B cell (primary cell): ENCODE measurements around the gene ARF6. TPM values are rescaled to one million over a fixed set of nuclear protein-coding genes. Genes with fewer than 3 reads are reported as not detected.

ENCODE experiments used
- ATAC-seq: fragments of 200-7000 bp; cut with Tn5 transposase; one replicate; pipeline ENCODE4 v1.10.0; 2021; ENCODE audit warnings: low read depth, mild to moderate bottlenecking, moderate number of reproducible peaks, moderate library complexity
- CTCF ChIA-PET: fragments of 350-600 bp; sonication (Branson Sonifier 250); formaldehyde crosslinking; loops from one replicate; lab custom pipeline; 2021; ENCODE audit warnings: antibody characterized with exemption, inconsistent platforms; lab: Charles Lee
- POLR2A ChIA-PET: fragments of 350-600 bp; sonication (Branson Sonifier 250); formaldehyde crosslinking; loops from one replicate; lab custom pipeline; 2021; ENCODE audit warnings: antibody characterized with exemption; lab: Charles Lee
- DNase-seq: peaks from one replicate; pipeline ENCODE4 v3.0.0; 2013
- H2AFZ ChIP-seq: 2 replicates; pipeline ENCODE4 v1.6.1; 2012; ENCODE audit warnings: mild to moderate bottlenecking, low read depth, low read length; ENCODE audit not compliant: insufficient read depth, poor library complexity, severe bottlenecking
- H3K27ac ChIP-seq, 2 donors: 1 replicate in 1 of 2; 2 replicates in 1 of 2; pipeline ENCODE4 v1.5.1; 2012 to 2013; ENCODE audit warnings: low read length in 2 of 2, mild to moderate bottlenecking in 2 of 2, moderate library complexity in 1 of 2
- H3K27me3 ChIP-seq, 4 experiments: fragments of 200-600 bp in 1 of 4; sonication (generic) in 1 of 4; replicated peaks in 1 of 4; 1 replicate in 2 of 4; 2 replicates in 2 of 4; pipeline versions ENCODE4 v1.6.1 to v1.7.0; 2013 to 2016; ENCODE audit warnings: low read length in 3 of 4, mild to moderate bottlenecking in 2 of 4, mixed read lengths in 1 of 4, moderate library complexity in 1 of 4; ENCODE audit not compliant: insufficient read depth in 4 of 4, control insufficient read depth in 3 of 4; ENCODE audit errors: control extremely low read depth in 1 of 4
- H3K36me3 ChIP-seq, 2 experiments: replicated peaks in 1 of 2; 1 replicate in 1 of 2; 2 replicates in 1 of 2; pipeline versions ENCODE4 v1.6.1 to v1.7.1; 2013; ENCODE audit warnings: low read length in 1 of 2; ENCODE audit not compliant: insufficient read depth in 2 of 2, control insufficient read depth in 1 of 2; ENCODE audit errors: control extremely low read depth in 1 of 2, extremely low read depth in 1 of 2
- H3K4me1 ChIP-seq, 2 donors: fragments of 200-600 bp in 1 of 2; sonication (generic) in 1 of 2; 1 replicate in 1 of 2; 2 replicates in 1 of 2; pipeline versions ENCODE4 v1.5.1 to v1.6.1; 2013 to 2017; ENCODE audit warnings: low read length in 2 of 2; ENCODE audit not compliant: control insufficient read depth in 2 of 2, insufficient read depth in 2 of 2
- H3K4me2 ChIP-seq: replicated peaks from 2 replicates; pipeline ENCODE3; 2012; ENCODE audit warnings: mild to moderate bottlenecking, low read depth, low read length; ENCODE audit not compliant: poor library complexity, severe bottlenecking
- H3K4me3 ChIP-seq, 5 experiments: fragments of 200-600 bp in 1 of 5; sonication (generic) in 1 of 5; 1 replicate in 3 of 5; 2 replicates in 2 of 5; pipeline versions ENCODE4 v1.5.1 to v1.7.0; 2011 to 2016; ENCODE audit warnings: low read length in 4 of 5, mild to moderate bottlenecking in 4 of 5, low read depth in 2 of 5, control low read depth in 1 of 5, moderate library complexity in 1 of 5; ENCODE audit not compliant: insufficient read depth in 1 of 5; ENCODE audit errors: control extremely low read depth in 1 of 5, extremely low read depth in 1 of 5
- H3K79me2 ChIP-seq: fragments of 200-600 bp; sonication (generic); one replicate; pipeline ENCODE4 v1.6.0; 2016; ENCODE audit warnings: low read length; ENCODE audit not compliant: control insufficient read depth, insufficient read depth
- H3K9ac ChIP-seq: fragments of 200-600 bp; sonication (generic); 2 replicates; pipeline ENCODE4 v1.6.1; 2017; ENCODE audit warnings: mild to moderate bottlenecking, low read length, moderate library complexity
- H3K9me3 ChIP-seq, 3 donors: one replicate each; pipeline versions ENCODE4 v1.6.1 to v1.7.1; 2013; ENCODE audit warnings: low read length in 2 of 3; ENCODE audit not compliant: control insufficient read depth in 2 of 3, insufficient read depth in 1 of 3; ENCODE audit errors: control extremely low read depth in 1 of 3
- H4K20me1 ChIP-seq: 2 replicates; pipeline ENCODE4 v1.6.0; 2012; ENCODE audit warnings: mild to moderate bottlenecking, low read length; ENCODE audit not compliant: insufficient read depth, control insufficient read depth, poor library complexity, severe bottlenecking
- H3K27ac Mint-ChIP-seq: one replicate; pipeline ENCODE4 v1.8.0; 2021; ENCODE audit warnings: mixed read lengths
- H3K27me3 Mint-ChIP-seq: one replicate; pipeline ENCODE4 v1.8.0; 2021; ENCODE audit warnings: mixed read lengths
- H3K4me1 Mint-ChIP-seq: one replicate; pipeline ENCODE4 v1.8.0; 2021; ENCODE audit warnings: mixed read lengths
- H3K4me3 Mint-ChIP-seq: one replicate; pipeline ENCODE4 v1.8.0; 2021; ENCODE audit warnings: mixed read lengths
- H3K9me3 Mint-ChIP-seq: one replicate; pipeline ENCODE4 v1.8.0; 2022; ENCODE audit warnings: mixed read lengths; ENCODE audit not compliant: insufficient read depth
- CTCF ChIP-seq: fragments of 200-600 bp; IDR thresholded peaks from one replicate; pipeline ENCODE4 v1.8.0; 2022; ENCODE audit warnings: antibody characterized with exemption, mild to moderate bottlenecking
- EZH2 ChIP-seq: IDR thresholded peaks from 2 replicates; pipeline ENCODE4 v1.6.1; 2012; ENCODE audit warnings: borderline replicate concordance, low read depth, mild to moderate bottlenecking, moderate library complexity, low read length; ENCODE audit not compliant: insufficient read depth, poor library complexity, severe bottlenecking
- whole genome bisulfite sequencing: methylation state at CpG from one replicate; pipeline ENCODE4 v1.1.5; 2013; ENCODE audit warnings: missing lambda C conversion rate; ENCODE audit not compliant: insufficient coverage; 5-methylcytosine and 5-hydroxymethylcytosine counted together
- intact Hi-C: fragments of 100-400 bp; cut with micrococcal nuclease; formaldehyde crosslinking; loops from one replicate; pipeline ENCODE4 v1.10.0; 2022
- polyA plus RNA-seq: library from polyadenylated mRNA; depleted of rRNA; stranded (reverse); fragments of >200 nt; gene quantifications from 2 replicates; pipeline ENCODE4 v1.2.3, GENCODE V29; 2012
- total RNA-seq, 2 donors: library from RNA; stranded (reverse); fragments of 120-200 nt in 1 of 2; gene quantifications; 1 replicate in 1 of 2; 2 replicates in 1 of 2; pipeline versions ENCODE4 v1.2.3 to v1.2.4, GENCODE V29; 2013 to 2022

Gene ARF6
- total and polyA plus RNA-seq, 2 donors (not counting 1 experiment from before 2014, with no cell fraction given), result 96.6 to 135 TPM

GRCh38 chr14:49862089-49862673 lies 30.7 kb upstream of the ARF6 start:
- peak overlapping the region; percentile 99 for H3K9ac ChIP-seq
- ChIA-PET POLR2A (interaction anchor here (0.6 to 3.8 kb wide), 32 partner anchors 8 to 323 kb away, joined by 3 to 35 read pairs (median 6); partner anchors contain the start of genes ARF6, DNAAF2, KLHDC2 and NEMF), CTCF (interaction anchor here (0.5 to 10.0 kb wide), 43 partner anchors 9 to 458 kb away, joined by 3 to 182 read pairs (median 7); partner anchors contain the start of genes ARF6, NEMF, SOS2 and VCPKMT)
- peak overlapping the region; percentile 98 for H2AFZ ChIP-seq
- H3K9me3 Mint-ChIP-seq, result peaks cover 2% of the 10 kb centered on the region
- peak overlapping the region; percentile 92 for H3K4me2 ChIP-seq
- H3K4me3 ChIP-seq, result peak overlapping the region; percentile 64 to 99 (median 89)
- no peak overlapping the region for H3K27ac Mint-ChIP-seq
- no peak overlapping the region for H3K4me3 Mint-ChIP-seq
- H3K9me3 ChIP-seq, result peaks cover 2 to 6% (median 5%) of the 10 kb centered on the region in 3 donors
- no peak for TF ChIP-seq EZH2
- peak; percentile 100 for TF ChIP-seq CTCF
- no peaks in the 10 kb centered on the region for H3K36me3 ChIP-seq
- H3K27me3 Mint-ChIP-seq, result no peaks in the 10 kb centered on the region
- peaks cover 35 to 48% of the 10 kb centered on the region in 2 donors for H3K4me1 ChIP-seq
- peaks cover 24% of the 10 kb centered on the region for H3K79me2 ChIP-seq
- H3K27me3 ChIP-seq, result no peaks in the 10 kb centered on the region
- H4K20me1 ChIP-seq, result no peaks in the 10 kb centered on the region
- WGBS, result 0% methylated on average over 11 of the region's 30 CpGs
- H3K27ac ChIP-seq, result peak overlapping the region; percentile 96 to 99
- H3K4me1 Mint-ChIP-seq, result peaks cover 25% of the 10 kb centered on the region
- intact Hi-C loops, result loop anchor here (1.0 to 10.0 kb wide), 5 partner anchors 9 to 963 kb away; partner anchors contain the start of genes DMAC2L and L2HGDH
- DNase-seq (peak; percentile 94), ATAC-seq (peak; percentile 46)
